ENCODE results near the gene ANGPTL8.

DNA sequence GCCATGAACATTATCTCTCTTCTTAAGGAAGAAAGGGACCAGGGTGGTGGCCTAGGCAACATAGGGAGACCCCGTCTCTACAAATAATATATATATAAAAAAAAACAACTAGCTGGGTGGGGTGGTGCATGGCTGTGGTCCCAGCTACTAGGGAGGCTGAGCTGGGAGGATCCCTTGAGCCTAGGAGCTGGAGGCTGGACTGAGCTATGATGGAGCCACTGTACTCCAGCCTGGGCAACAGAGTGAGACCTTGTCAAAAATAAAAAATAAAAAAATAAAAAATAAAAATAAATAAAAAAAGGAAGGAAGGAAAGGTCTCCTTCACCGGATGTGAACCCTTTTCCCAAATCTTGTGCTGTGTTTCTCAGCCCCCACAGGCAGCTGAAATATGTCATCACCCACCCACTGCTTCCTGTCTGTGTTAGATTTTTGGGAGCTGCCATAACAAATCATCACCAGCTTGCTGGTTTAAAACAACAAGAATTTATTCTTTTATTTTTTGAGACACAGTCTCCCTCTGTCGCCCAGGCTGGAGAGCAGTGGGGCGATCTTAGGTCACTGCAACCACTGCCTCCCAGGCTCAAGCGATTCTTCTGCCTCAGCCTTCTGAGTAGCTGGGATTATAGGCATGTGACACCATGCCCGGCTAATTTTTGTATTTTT, 47.0 kb downstream of the ANGPTL8 start:
- TF ChIP-seq EZH2 (IDR thresholded peaks at IDR 0.05; ENCODE audit: insufficient read depth, poor library complexity, severe bottlenecking) (no peak), EZH2phosphoT487 (IDR thresholded peaks at IDR 0.05; ENCODE audit: insufficient read depth, low read depth) (no peak)
